Measurements from ENCODE around the gene LIN28B. TPM values are rescaled to one million over a fixed set of nuclear protein-coding genes. Genes with fewer than 3 reads are reported as not detected.

Gene LIN28B
- total RNA-seq, 1 donor from 2014 or later = not detected

GRCh38 chr6:104929353-104929752 is 27.6 kb upstream of the LIN28B start:
- TF ChIP-seq CTCF (IDR thresholded peaks at IDR 0.05) = no peak
- Histone ChIP-seq H3K4me3 (no peak overlapping the region), H3K27me3 (no peaks in the 10 kb centered on the region), H3K27ac (no peak overlapping the region), H3K9me3 (no peaks in the 10 kb centered on the region), H3K36me3 (no peaks in the 10 kb centered on the region), H3K4me1 (no peaks in the 10 kb centered on the region)
- DNase-seq (ENCODE audit: low spot score in 2 of 2) = no peak
- intact Hi-C loops (cut with DNase I) = no loop called here

GRCh38 chr6:104930939-104931338 is 26.0 kb upstream of the LIN28B start:
- no peak for TF ChIP-seq CTCF (IDR thresholded peaks at IDR 0.05)

GRCh38 chr6:104936766-104937535 is 20.0 kb upstream of the LIN28B start:
- Histone ChIP-seq H3K9me3 (no peaks in the 10 kb centered on the region), H3K4me1 (no peaks in the 10 kb centered on the region), H3K27me3 (no peaks in the 10 kb centered on the region), H3K36me3 (no peaks in the 10 kb centered on the region), H3K27ac (no peak overlapping the region), H3K4me3 (no peak overlapping the region)
- no peak for TF ChIP-seq CTCF (IDR thresholded peaks at IDR 0.05)
- intact Hi-C loops (cut with DNase I) = no loop called here
- DNase-seq (ENCODE audit: low spot score in 2 of 2) = no peak

More at GRCh38 chr6:104930939-104931338, 26.0 kb upstream of the LIN28B start:
- Histone ChIP-seq H3K27ac (no peak overlapping the region), H3K36me3 (no peaks in the 10 kb centered on the region), H3K27me3 (no peaks in the 10 kb centered on the region), H3K9me3 (no peaks in the 10 kb centered on the region), H3K4me1 (no peaks in the 10 kb centered on the region), H3K4me3 (no peak overlapping the region)
- no peak for DNase-seq (ENCODE audit: low spot score in 2 of 2)
- intact Hi-C loops (cut with DNase I) = no loop called here

- Histone ChIP-seq H3K4me3 (peak overlapping the region; percentile 35 to 45), H3K27me3 (no peaks in the 10 kb centered on the region), H3K27ac (no peak overlapping the region), H3K9me3 (no peaks in the 10 kb centered on the region), H3K36me3 (no peaks in the 10 kb centered on the region), H3K4me1 (no peaks in the 10 kb centered on the region)
- TF ChIP-seq CTCF (IDR thresholded peaks at IDR 0.05) = no peak
- intact Hi-C loops (cut with DNase I) = no loop called here
- no peak for DNase-seq (ENCODE audit: low spot score in 2 of 2)
These were observed 16.5 kb upstream of the LIN28B start for GRCh38 chr6:104940238-104940892.

- intact Hi-C loops (cut with DNase I) = no loop called here
- no peak for DNase-seq (ENCODE audit: low spot score in 2 of 2)
- TF ChIP-seq CTCF (IDR thresholded peaks at IDR 0.05) = peak in 1 of 3 experiments; percentile 34
- Histone ChIP-seq H3K4me3 (peak overlapping the region; percentile 35 to 45), H3K27me3 (no peaks in the 10 kb centered on the region), H3K4me1 (no peaks in the 10 kb centered on the region), H3K36me3 (no peaks in the 10 kb centered on the region), H3K9me3 (no peaks in the 10 kb centered on the region), H3K27ac (no peak overlapping the region)
These were observed 15.8 kb upstream of the LIN28B start for GRCh38 chr6:104940893-104941728.
